IMR-90 (cell line): Measurements from ENCODE around the gene PYY. TPM values are rescaled to one million over a fixed set of nuclear protein-coding genes. Genes with fewer than 3 reads are reported as not detected.
A peak's percentile ranks its signal among the peaks of the same experiment; 100 is the strongest.

Experiments
- ATAC-seq: fragments of 200-7000 bp; cut with Tn5 transposase; 2 replicates; pipeline ENCODE4 v1.9.1; 2020; ENCODE audit warnings: low read depth, mild to moderate bottlenecking, moderate library complexity
- BruUV-seq: library from RNA; stranded (reverse); fragments of 400-500 nt; replicated peaks from 2 replicates; lab custom pipeline; 2021; lab: Mats Ljungman, UMichigan
- CTCF ChIA-PET: fragments of 300-600 bp; formaldehyde crosslinking; extraction: SDS; loops from one replicate; lab custom pipeline; 2021; ENCODE audit warnings: antibody characterized with exemption; lab: Yijun Ruan, JAX
- POLR2A ChIA-PET: fragments of 300-600 bp; sonication (Branson Sonifier 250); formaldehyde crosslinking; loops from one replicate; lab custom pipeline; 2022; ENCODE audit warnings: antibody characterized with exemption; ENCODE audit not compliant: unreplicated experiment; lab: Charles Lee
- DNase-seq: peaks from one replicate; pipeline ENCODE4 v3.0.0; 2013
- H2AFZ ChIP-seq: replicated peaks from 2 replicates; pipeline ENCODE3; 2013; ENCODE audit warnings: low read length, mild to moderate bottlenecking; ENCODE audit not compliant: poor library complexity
- H2AK5ac ChIP-seq: 2 replicates; pipeline ENCODE4 v1.6.1; 2013; ENCODE audit warnings: low read depth, low read length, inconsistent platforms
- H2AK9ac ChIP-seq: replicated peaks from 2 replicates; pipeline ENCODE3; 2013; ENCODE audit warnings: mild to moderate bottlenecking, low read depth, low read length, moderate library complexity; ENCODE audit not compliant: poor library complexity
- H2BK120ac ChIP-seq: 2 replicates; pipeline ENCODE4 v1.6.1; 2013; ENCODE audit warnings: low read depth, low read length, inconsistent platforms
- H2BK15ac ChIP-seq: 3 replicates; pipeline ENCODE4 v1.6.1; 2013; ENCODE audit warnings: low read depth, low read length, inconsistent platforms
- H2BK20ac ChIP-seq: 2 replicates; pipeline ENCODE4 v1.6.1; 2013; ENCODE audit warnings: low read depth, mild to moderate bottlenecking, inconsistent platforms, low read length, moderate library complexity
- H2BK5ac ChIP-seq: 2 replicates; pipeline ENCODE4 v1.6.1; 2013; ENCODE audit warnings: mild to moderate bottlenecking, low read depth, low read length, inconsistent platforms; ENCODE audit not compliant: poor library complexity, severe bottlenecking
- H3K14ac ChIP-seq: replicated peaks from 2 replicates; pipeline ENCODE4 v1.6.1; 2013; ENCODE audit warnings: low read depth, low read length, inconsistent platforms
- H3K18ac ChIP-seq: 2 replicates; pipeline ENCODE4 v1.6.1; 2013; ENCODE audit warnings: low read depth, low read length, control low read depth
- H3K23ac ChIP-seq: 2 replicates; pipeline ENCODE4 v1.6.1; 2013; ENCODE audit warnings: low read depth, low read length, inconsistent platforms
- H3K27ac ChIP-seq: 2 replicates; pipeline ENCODE4 v1.5.1; 2013; ENCODE audit warnings: mild to moderate bottlenecking, control low read depth, low read length; ENCODE audit not compliant: insufficient read depth
- H3K27me3 ChIP-seq: 2 replicates; pipeline ENCODE4 v1.6.1; 2013; ENCODE audit warnings: low read length; ENCODE audit not compliant: control insufficient read depth, insufficient read depth
- H3K36me3 ChIP-seq: 2 replicates; pipeline ENCODE4 v1.6.1; 2013; ENCODE audit warnings: low read length, mixed read lengths; ENCODE audit not compliant: control insufficient read depth, insufficient read depth
- H3K4ac ChIP-seq: 2 replicates; pipeline ENCODE4 v1.6.1; 2013; ENCODE audit warnings: low read depth, low read length, inconsistent platforms
- H3K4me1 ChIP-seq: 2 replicates; pipeline ENCODE4 v1.6.1; 2013; ENCODE audit warnings: low read length, mixed read lengths; ENCODE audit not compliant: control insufficient read depth, insufficient read depth
- H3K4me2 ChIP-seq: 2 replicates; pipeline ENCODE4 v1.6.1; 2013; ENCODE audit warnings: low read depth, mild to moderate bottlenecking, control low read depth, low read length, moderate library complexity
- H3K4me3 ChIP-seq: 2 replicates; pipeline ENCODE4 v1.5.1; 2013; ENCODE audit warnings: low read depth, mild to moderate bottlenecking, control low read depth, low read length, moderate library complexity; ENCODE audit not compliant: insufficient read depth
- H3K56ac ChIP-seq: 2 replicates; pipeline ENCODE4 v1.6.1; 2013; ENCODE audit warnings: low read length, inconsistent platforms; ENCODE audit not compliant: insufficient read depth; ENCODE audit errors: extremely low read depth
- H3K79me1 ChIP-seq, 2 experiments: 2 replicates each; pipeline ENCODE4 v1.6.1; 2013; ENCODE audit warnings: low read length in 2 of 2, inconsistent platforms in 1 of 2, low read depth in 1 of 2
- H3K9ac ChIP-seq: 2 replicates; pipeline ENCODE4 v1.6.1; 2013; ENCODE audit warnings: low read depth, low read length, control low read depth
- H3K9me1 ChIP-seq: 2 replicates; pipeline ENCODE4 v1.6.1; 2013; ENCODE audit warnings: low read length, inconsistent platforms; ENCODE audit not compliant: insufficient read depth
- H3K9me3 ChIP-seq: 2 replicates; pipeline ENCODE4 v1.6.1; 2013; ENCODE audit warnings: low read length; ENCODE audit not compliant: control insufficient read depth, insufficient read depth
- H4K20me1 ChIP-seq: 2 replicates; pipeline ENCODE4 v1.6.1; 2013; ENCODE audit warnings: low read length, inconsistent platforms; ENCODE audit not compliant: insufficient read depth
- H4K5ac ChIP-seq: 2 replicates; pipeline ENCODE4 v1.6.1; 2013; ENCODE audit warnings: mild to moderate bottlenecking, low read depth, low read length, control low read depth
- H4K8ac ChIP-seq, 2 experiments: 2 replicates each; pipeline ENCODE4 v1.6.1; 2013; ENCODE audit warnings: low read depth in 2 of 2, low read length in 2 of 2, control low read depth in 1 of 2, inconsistent platforms in 1 of 2
- H4K91ac ChIP-seq: 2 replicates; pipeline ENCODE4 v1.6.1; 2013; ENCODE audit warnings: low read depth, low read length, inconsistent platforms; ENCODE audit not compliant: insufficient read depth
- BHLHE40 ChIP-seq: fragments of 150-350 bp; IDR thresholded peaks from 2 replicates; pipeline ENCODE4 v1.6.1; 2016; ENCODE audit warnings: mild to moderate bottlenecking, low read depth, low read length
- CEBPB ChIP-seq: IDR thresholded peaks from 2 replicates; pipeline ENCODE4 v1.6.1; 2012; ENCODE audit warnings: low read depth, low read length, improper control_type of control experiment
- CHD1 ChIP-seq: IDR thresholded peaks from 2 replicates; pipeline ENCODE4 v1.6.1; 2012; ENCODE audit warnings: low read depth, low read length, improper control_type of control experiment
- ELK1 ChIP-seq: fragments of 150-350 bp; IDR thresholded peaks from 2 replicates; pipeline ENCODE4 v1.6.1; 2016; ENCODE audit warnings: low read depth, mild to moderate bottlenecking, low read length, moderate library complexity, borderline replicate concordance
- FOS ChIP-seq: fragments of 150-350 bp; IDR thresholded peaks from 2 replicates; pipeline ENCODE4 v1.6.1; 2016; ENCODE audit warnings: low read depth, low read length
- MAFK ChIP-seq: IDR thresholded peaks from 2 replicates; pipeline ENCODE4 v1.6.1; 2012; ENCODE audit warnings: low read depth, low read length, improper control_type of control experiment
- MAZ ChIP-seq: IDR thresholded peaks from 2 replicates; pipeline ENCODE4 v1.6.1; 2012; ENCODE audit warnings: low read depth, mild to moderate bottlenecking, low read length, improper control_type of control experiment, moderate library complexity, borderline replicate concordance
- RAD21 ChIP-seq: IDR thresholded peaks from 2 replicates; pipeline ENCODE4 v1.6.1; 2012; ENCODE audit warnings: low read length, improper control_type of control experiment
- RCOR1 ChIP-seq: IDR thresholded peaks from 2 replicates; pipeline ENCODE4 v1.6.1; 2012; ENCODE audit warnings: mild to moderate bottlenecking, low read length, improper control_type of control experiment; ENCODE audit not compliant: insufficient replicate concordance
- RFX5 ChIP-seq: IDR thresholded peaks from 2 replicates; pipeline ENCODE4 v1.8.0; 2012; ENCODE audit warnings: low read depth, mild to moderate bottlenecking, low read length, moderate library complexity
- USF2 ChIP-seq: fragments of 150-350 bp; IDR thresholded peaks from 2 replicates; pipeline ENCODE4 v1.6.1; 2017; ENCODE audit warnings: mild to moderate bottlenecking, antibody characterized with exemption, low read length, low read depth
- WGBS, 2 experiments: methylation state at CpG; one replicate each; pipeline versions ENCODE4 v1.1.5 to v1.1.7; 2013; ENCODE audit warnings: missing lambda C conversion rate in 2 of 2; ENCODE audit not compliant: insufficient read length in 1 of 2; ENCODE audit errors: extremely low coverage in 2 of 2; 5-methylcytosine and 5-hydroxymethylcytosine counted together
- dilution Hi-C: fragments of 300-500 bp; cut with HindIII; formaldehyde crosslinking; loops from one replicate; pipeline ENCODE4 v1.14.3; 2018; ENCODE audit warnings: low sequenced_read_pairs; ENCODE audit not compliant: unreplicated experiment
- in situ Hi-C: fragments of 300-500 bp; cut with MboI; formaldehyde crosslinking; loops from 3 replicates; pipeline ENCODE4 v1.14.3; 2019; ENCODE audit warnings: low sequenced_read_pairs, inconsistent platforms, mixed read lengths
- intact Hi-C: fragments of 100-400 bp; cut with micrococcal nuclease; formaldehyde crosslinking; loops from 2 replicates; pipeline ENCODE4 v1.10.0; 2022
- polyA plus RNA-seq, 3 experiments: library from polyadenylated mRNA; depleted of rRNA; stranded (reverse); fragments of >200 nt; gene quantifications; 2 replicates each; pipeline ENCODE4 v1.2.3, GENCODE V29; 2012; ENCODE audit warnings: low replicate concordance in 1 of 3
- total RNA-seq: library from RNA; depleted of rRNA; stranded (reverse); fragments of >200 nt; gene quantifications from 2 replicates; pipeline ENCODE4 v1.2.3, GENCODE V29; 2012

PYY gene
- total and polyA plus RNA-seq, 2 of the 4 experiments (the other 2 are of a cell fraction) = not detected

- H4K5ac ChIP-seq = no peak overlapping the region
- H3K4me3 ChIP-seq = no peak overlapping the region
- no CpG with 5 or more reads among the region's 3 CpGs for WGBS, 2 experiments
Observed at GRCh38 chr17:43905400-43905984, 48.2 kb downstream of the PYY start.

More at GRCh38 chr17:43905400-43905984, 48.2 kb downstream of the PYY start:
- no peaks in the 10 kb centered on the region for H3K36me3 ChIP-seq
- POLR2A ChIA-PET = no interaction called here
- no peaks in the 10 kb centered on the region for H3K79me1 ChIP-seq
- H2BK20ac ChIP-seq = no peak overlapping the region
- no peak overlapping the region for H2BK120ac ChIP-seq
- ATAC-seq (no peak), DNase-seq (no peak)
- H3K23ac ChIP-seq = no peak overlapping the region
- no peak overlapping the region for H3K4me2 ChIP-seq
- intact Hi-C loops (no loop called here), in situ Hi-C loops (no loop called here), dilution Hi-C loops (no loop called here)
- H4K91ac ChIP-seq = no peak overlapping the region
- H2AK9ac ChIP-seq = peak overlapping the region; percentile 19
- H2BK15ac ChIP-seq = no peak overlapping the region
- no peak overlapping the region for H3K56ac ChIP-seq
- CTCF ChIA-PET = interaction anchor here (1.9 kb wide), 1 partner anchor 27 kb away, joined by 6 read pairs; no protein-coding TSS in a partner anchor
- H2AFZ ChIP-seq = peak overlapping the region; percentile 82
- no TSS peak for BruUV-seq
- H2AK5ac ChIP-seq = no peak overlapping the region
- H2BK5ac ChIP-seq = no peak overlapping the region
- H3K14ac ChIP-seq = no peak overlapping the region
- H3K9me3 ChIP-seq = no peaks in the 10 kb centered on the region
- H4K20me1 ChIP-seq = peaks cover 8% of the 10 kb centered on the region
- no peak overlapping the region for H3K9ac ChIP-seq
- H3K4me1 ChIP-seq = peaks cover 6% of the 10 kb centered on the region
- no peak overlapping the region for H3K4ac ChIP-seq
- TF ChIP-seq CEBPB = no peak
- TF ChIP-seq ELK1 = no peak
- TF ChIP-seq FOS = no peak
- TF ChIP-seq RFX5 = no peak
- TF ChIP-seq MAFK = no peak
- TF ChIP-seq RAD21 = no peak
- TF ChIP-seq CHD1 = no peak
- TF ChIP-seq RCOR1 = no peak
- TF ChIP-seq USF2 = no peak
- TF ChIP-seq MAZ = no peak
- TF ChIP-seq BHLHE40 = no peak
- no peak overlapping the region for H3K18ac ChIP-seq
- peaks cover 7% of the 10 kb centered on the region; the same call in 1 of the 2 replicates for H3K27me3 ChIP-seq
- no peak overlapping the region for H4K8ac ChIP-seq
- H3K9me1 ChIP-seq = 0 out of 2 replicates have a peak, but pooled peaks cover 4% of the 10 kb centered on the region
- no peak overlapping the region for H3K27ac ChIP-seq
